ENCODE results near the gene GOLPH3.

GRCh38 chr5:32144378-32145207, 29.5 kb downstream of the GOLPH3 start:
- TF ChIP-seq CTCF (IDR thresholded peaks at IDR 0.05) (no peak), POLR2A (IDR thresholded peaks at IDR 0.05; ENCODE audit: low read depth) (no peak), POLR2AphosphoS5 (IDR thresholded peaks at IDR 0.05) (no peak)
